H1 (cell line): Measurements from ENCODE around the gene RFFL. TPM values are rescaled to one million over a fixed set of nuclear protein-coding genes. Genes with fewer than 3 reads are reported as not detected.
A peak's percentile ranks its signal among the peaks of the same experiment; 100 is the strongest.

Source experiments
- CTCF ChIA-PET: fragments of 300-600 bp; sonication (Branson Sonifier 250); formaldehyde crosslinking; loops from one replicate; lab custom pipeline; 2021; ENCODE audit not compliant: partially characterized antibody; lab: Charles Lee
- POLR2A ChIA-PET: fragments of 300-600 bp; sonication (Branson Sonifier 250); formaldehyde crosslinking; loops from one replicate; lab custom pipeline; 2021; ENCODE audit warnings: inconsistent platforms; ENCODE audit not compliant: partially characterized antibody; lab: Charles Lee
- DNase-seq, 2 experiments: peaks; one replicate each; pipeline versions ENCODE4 v3.0.0 to v3.0.0-alpha.2; 2010 to 2022; ENCODE audit warnings: low spot score in 2 of 2, low read depth in 1 of 2, mixed read lengths in 1 of 2
- FAIRE-seq: peaks from 2 replicates; lab custom pipeline; 2011; peaks lifted over from hg19 to GRCh38; lab: Jason Lieb, UNC
- H2AFZ ChIP-seq: 2 replicates; pipeline ENCODE4 v1.8.1; 2012; ENCODE audit warnings: low read length, inconsistent platforms
- H2AK5ac ChIP-seq: 2 replicates; pipeline ENCODE4 v1.6.1; 2013; ENCODE audit warnings: low read depth, low read length
- H2BK120ac ChIP-seq: replicated peaks from 2 replicates; pipeline ENCODE3; 2013; ENCODE audit warnings: low read depth, low read length, inconsistent platforms
- H2BK12ac ChIP-seq: 2 replicates; pipeline ENCODE4 v1.6.1; 2013; ENCODE audit warnings: low read depth, low read length
- H2BK15ac ChIP-seq: 2 replicates; pipeline ENCODE4 v1.6.1; 2013; ENCODE audit warnings: low read length
- H2BK20ac ChIP-seq: 2 replicates; pipeline ENCODE4 v1.6.1; 2013; ENCODE audit warnings: low read length
- H2BK5ac ChIP-seq: 2 replicates; pipeline ENCODE4 v1.6.1; 2013; ENCODE audit warnings: low read depth, low read length
- H3K14ac ChIP-seq: 2 replicates; pipeline ENCODE4 v1.6.1; 2013; ENCODE audit warnings: inconsistent platforms; ENCODE audit not compliant: insufficient read length
- H3K18ac ChIP-seq: 2 replicates; pipeline ENCODE4 v1.6.1; 2013; ENCODE audit warnings: low read length; ENCODE audit errors: extremely low read depth
- H3K23ac ChIP-seq: 2 replicates; pipeline ENCODE4 v1.6.1; 2013; ENCODE audit warnings: inconsistent platforms; ENCODE audit not compliant: insufficient read length
- H3K23me2 ChIP-seq: 2 replicates; pipeline ENCODE4 v1.6.1; 2013; ENCODE audit warnings: low read depth, low read length
- H3K27ac ChIP-seq: 2 replicates; pipeline ENCODE4 v1.6.1; 2011; ENCODE audit warnings: low read depth, low read length, inconsistent platforms
- H3K27me3 ChIP-seq, 4 experiments: replicated peaks in 1 of 4; 1 replicate in 1 of 4; 2 replicates in 3 of 4; pipeline versions ENCODE4 v1.6.1 to v1.8.1; 2011 to 2013; ENCODE audit warnings: low read length in 3 of 4, mild to moderate bottlenecking in 3 of 4, inconsistent platforms in 2 of 4, mixed read lengths in 2 of 4, moderate library complexity in 1 of 4; ENCODE audit not compliant: control insufficient read depth in 3 of 4, insufficient read depth in 3 of 4; ENCODE audit errors: extremely low read depth in 1 of 4
- H3K36me3 ChIP-seq, 4 experiments: 2 replicates each; pipeline versions ENCODE4 v1.6.1 to v1.8.1; 2011 to 2013; ENCODE audit warnings: mild to moderate bottlenecking in 4 of 4, low read length in 3 of 4, moderate library complexity in 2 of 4, control low read depth in 1 of 4, inconsistent platforms in 1 of 4; ENCODE audit not compliant: insufficient read depth in 4 of 4, control insufficient read depth in 2 of 4
- H3K4ac ChIP-seq: replicated peaks from 2 replicates; pipeline ENCODE3; 2013; ENCODE audit warnings: low read length, low read depth, mixed read lengths, inconsistent platforms; ENCODE audit not compliant: insufficient read length
- H3K4me1 ChIP-seq, 4 experiments: replicated peaks in 1 of 4; 1 replicate in 1 of 4; 2 replicates in 3 of 4; pipeline versions ENCODE4 v1.6.1 to v1.8.1; 2011 to 2013; ENCODE audit warnings: low read length in 3 of 4, inconsistent platforms in 2 of 4, mixed read lengths in 1 of 4; ENCODE audit not compliant: insufficient read depth in 4 of 4, control insufficient read depth in 3 of 4
- H3K4me2 ChIP-seq, 2 experiments: 2 replicates each; pipeline versions ENCODE4 v1.6.1 to v1.8.1; 2011 to 2013; ENCODE audit warnings: low read depth in 2 of 2, low read length in 2 of 2, control low read depth in 1 of 2, inconsistent platforms in 1 of 2, mild to moderate bottlenecking in 1 of 2; ENCODE audit not compliant: insufficient read depth in 1 of 2
- H3K4me3 ChIP-seq, 4 experiments: fragments of 200-600, 300-600 bp in 1 of 4; sonication (generic), shearing (Covaris generic), sonication (Bioruptor Twin) in 1 of 4; 2 replicates each; pipeline versions ENCODE4 v1.5.1 to v1.8.1; 2011 to 2016; ENCODE audit warnings: low read length in 4 of 4, low read depth in 3 of 4, control low read depth in 2 of 4, inconsistent platforms in 2 of 4, mild to moderate bottlenecking in 2 of 4, mixed read lengths in 1 of 4, moderate library complexity in 1 of 4; ENCODE audit not compliant: insufficient read depth in 2 of 4; ENCODE audit errors: extremely low read depth in 1 of 4
- H3K56ac ChIP-seq: replicated peaks from 2 replicates; pipeline ENCODE3; 2013; ENCODE audit warnings: low read depth, mild to moderate bottlenecking, mixed read lengths, low read length, inconsistent platforms; ENCODE audit not compliant: insufficient read length
- H3K79me1 ChIP-seq: 2 replicates; pipeline ENCODE4 v1.6.1; 2013; ENCODE audit warnings: low read depth, low read length, control low read depth
- H3K79me2 ChIP-seq, 2 experiments: 2 replicates each; pipeline versions ENCODE4 v1.6.1 to v1.8.1; 2012 to 2013; ENCODE audit warnings: low read length in 2 of 2, mild to moderate bottlenecking in 2 of 2, inconsistent platforms in 1 of 2; ENCODE audit not compliant: insufficient read depth in 2 of 2, control insufficient read depth in 1 of 2
- H3K9ac ChIP-seq, 4 experiments: replicated peaks in 1 of 4; 1 replicate in 1 of 4; 2 replicates in 3 of 4; pipeline versions ENCODE4 v1.6.1 to v1.8.1; 2011 to 2013; ENCODE audit warnings: low read depth in 3 of 4, low read length in 3 of 4, control low read depth in 2 of 4, mild to moderate bottlenecking in 2 of 4, moderate library complexity in 2 of 4, inconsistent platforms in 1 of 4; ENCODE audit errors: extremely low read depth in 1 of 4
- H3K9me3 ChIP-seq, 2 experiments: 2 replicates each; pipeline versions ENCODE4 v1.6.1 to v1.8.1; 2012 to 2013; ENCODE audit warnings: mild to moderate bottlenecking in 2 of 2, moderate library complexity in 2 of 2, control low read depth in 1 of 2, inconsistent platforms in 1 of 2, low read depth in 1 of 2, low read length in 1 of 2, mixed read lengths in 1 of 2; ENCODE audit not compliant: insufficient read depth in 2 of 2
- H4K20me1 ChIP-seq, 2 experiments: replicated peaks in 1 of 2; 2 replicates each; pipeline versions ENCODE3 to v1.8.1; 2011 to 2013; ENCODE audit warnings: inconsistent platforms in 2 of 2, low read length in 2 of 2, mild to moderate bottlenecking in 1 of 2; ENCODE audit not compliant: insufficient read depth in 2 of 2, control insufficient read depth in 1 of 2
- H4K5ac ChIP-seq: 2 replicates; pipeline ENCODE4 v1.6.1; 2013; ENCODE audit warnings: low read length, low read depth, mixed read lengths, inconsistent platforms; ENCODE audit not compliant: insufficient read length
- H4K8ac ChIP-seq: 2 replicates; pipeline ENCODE4 v1.8.0; 2013; ENCODE audit warnings: mild to moderate bottlenecking, moderate library complexity, low read length, inconsistent platforms; ENCODE audit not compliant: insufficient read depth; ENCODE audit errors: extremely low read depth
- H4K91ac ChIP-seq: replicated peaks from 2 replicates; pipeline ENCODE3; 2013; ENCODE audit warnings: low read length, mixed read lengths, inconsistent platforms; ENCODE audit not compliant: insufficient read length
- NANOG ChIP-seq: IDR thresholded peaks from 2 replicates; pipeline ENCODE4 v1.6.1; 2011; ENCODE audit warnings: low read length, low read depth, mild to moderate bottlenecking, inconsistent platforms; ENCODE audit not compliant: insufficient read depth, poor library complexity, severe bottlenecking
- RAD21 ChIP-seq, 2 experiments: IDR thresholded peaks in 1 of 2; conservative IDR thresholded peaks in 1 of 2; 2 replicates each; pipeline ENCODE4 v1.6.1; 2011; ENCODE audit warnings: low read depth in 2 of 2, low read length in 2 of 2, improper control_type of control experiment in 1 of 2, inconsistent platforms in 1 of 2, mild to moderate bottlenecking in 1 of 2, moderate library complexity in 1 of 2
- SIRT6 ChIP-seq: IDR thresholded peaks from one replicate; pipeline ENCODE4 v1.7.1; 2012; ENCODE audit warnings: low read length, inconsistent platforms
- WGBS, 2 experiments: shearing (Covaris generic) in 1 of 2; methylation state at CpG; one replicate each; pipeline versions ENCODE4 v1.1.6 to v1.1.7; 2013 to 2015; ENCODE audit warnings: low lambda C conversion rate in 2 of 2, mixed read lengths in 2 of 2, inconsistent platforms in 1 of 2, low coverage in 1 of 2, missing lambda C conversion rate in 1 of 2; ENCODE audit not compliant: insufficient replicate concordance in 2 of 2, insufficient coverage in 1 of 2, insufficient read length in 1 of 2; ENCODE audit errors: extremely low coverage in 1 of 2, missing lambda C conversion rate in 1 of 2; 5-methylcytosine and 5-hydroxymethylcytosine counted together
- long read RNA-seq, 2 experiments: library from RNA in 1 of 2; library from capped mRNA in 1 of 2; stranded (forward); transcript quantifications; one replicate each; pipeline ENCODE4 v2.0.0, GENCODE V29; 2021; ENCODE audit warnings: inconsistent platforms in 1 of 2
- polyA minus RNA-seq, 3 experiments: library from RNA; depleted of rRNA, polyadenylated mRNA; stranded (reverse); fragments of >200 nt; gene quantifications; 1 replicate in 2 of 3; 2 replicates in 1 of 3; pipeline ENCODE4 v1.2.3, GENCODE V29; 2011
- polyA plus RNA-seq, 7 experiments: library from polyadenylated mRNA; depleted of rRNA in 3 of 7; stranded (reverse) in 5 of 7; unstranded in 2 of 7; fragments of >200 nt in 5 of 7; fragments of 200-250 nt in 2 of 7; gene quantifications; 1 replicate in 5 of 7; 2 replicates in 1 of 7; 4 replicates in 1 of 7; pipeline versions ENCODE4 v1.2.1 to v1.2.3, GENCODE V29; 2011 to 2013; ENCODE audit warnings: missing spikeins in 2 of 7, mixed read lengths in 2 of 7
- total RNA-seq: library from RNA; stranded (reverse); fragmentation: NEBNext Ultra II Directional; extraction: Animal tissue kit (Norgen Biotek cat#: 25700); gene quantifications from 2 replicates; pipeline ENCODE4 v1.2.1, GENCODE V29; 2021

The RFFL gene
- total RNA-seq, result 20.0 and 24.5 TPM in 2 replicates
- 14.0 and 14.2 TPM in 2 replicates for polyA plus RNA-seq (2011; rRNA removed)
- polyA plus RNA-seq (2011; cell fraction: cytosol; rRNA removed), result 15.8 TPM
- polyA plus RNA-seq (2011; cell fraction: nucleus; rRNA removed), result 12.2 TPM
- polyA plus RNA-seq (2012, experiment 1 of 2), result 11.0 to 22.6 TPM (median 16.2 TPM) in 4 replicates
- polyA plus RNA-seq (2012, experiment 2 of 2), result 5.9 TPM
- polyA plus RNA-seq (2013, experiment 1 of 2), result 9.1 TPM
- 10.2 TPM for polyA plus RNA-seq (2013, experiment 2 of 2)
- polyA minus RNA-seq (2011; rRNA and poly(A)+ RNA removed), result 55.6 and 57.5 TPM in 2 replicates
- polyA minus RNA-seq (2011; cell fraction: cytosol; rRNA and poly(A)+ RNA removed), result 25.6 TPM
- polyA minus RNA-seq (2011; cell fraction: nucleus; rRNA and poly(A)+ RNA removed), result 11.8 TPM
- long read RNA-seq, experiment 1, full-length matches to known transcripts, result 1 of 16 reads
- long read RNA-seq, experiment 1, partial matches to known transcripts, result 3 of 16 reads
- long read RNA-seq, experiment 1, other reads (novel, unspliced or antisense), result 12 of 16 reads
- long read RNA-seq, experiment 2, full-length matches to known transcripts, result 1 of 2 reads
- long read RNA-seq, experiment 2, partial matches to known transcripts, result 0 of 2 reads
- long read RNA-seq, experiment 2, other reads (novel, unspliced or antisense), result 1 of 2 reads

- Histone ChIP-seq H3K4me1 (peaks cover 0 to 11% (median 5%) of the 10 kb centered on the region in 4 experiments; a peak in 5 of 7 replicates), H2BK12ac (peak within 1 kb of the TSS; percentile 71), H4K8ac (no peak within 1 kb of the TSS; the same call in 1 of the 2 replicates), H4K91ac (no peak within 1 kb of the TSS), H3K27ac (peak within 1 kb of the TSS; percentile 64), H2AK5ac (no peak within 1 kb of the TSS), H3K79me2 (no peaks in the 10 kb centered on the region), H2BK5ac (peak within 1 kb of the TSS; percentile 79; the same call in 1 of the 2 replicates), H3K18ac (no peak within 1 kb of the TSS; the same call in 1 of the 2 replicates), H3K56ac (no peak within 1 kb of the TSS), H2BK15ac (0 out of 2 replicates have a peak within 1 kb of the TSS, but pooled peaks have one; percentile 54), H2BK120ac (no peak within 1 kb of the TSS), H3K4me2 (peak within 1 kb of the TSS; percentile 50 to 54), H3K36me3 (no peaks in the 10 kb centered on the region), H4K20me1 (no peaks in the 10 kb centered on the region), H3K4ac (no peak within 1 kb of the TSS), H3K23ac (no peak within 1 kb of the TSS), H2BK20ac (no peak within 1 kb of the TSS), H2AFZ (no peak within 1 kb of the TSS), H3K14ac (no peak within 1 kb of the TSS), H3K79me1 (no peaks in the 10 kb centered on the region; the same call in 1 of the 2 replicates), H3K27me3 (no peaks in the 10 kb centered on the region), H3K9me3 (no peaks in the 10 kb centered on the region), H3K23me2 (no peaks in the 10 kb centered on the region), H4K5ac (no peak within 1 kb of the TSS), H3K4me3 (peak within 1 kb of the TSS in 3 of 4 experiments; percentile 4 to 41 (median 11); a peak in 4 of 8 replicates), H3K9ac (no peak within 1 kb of the TSS; a peak in 2 of 7 replicates)
- CTCF ChIA-PET, result interaction anchor here (0.6 to 4.5 kb wide), 7 partner anchors 9 to 571 kb away, joined by 3 to 17 read pairs (median 3); no protein-coding TSS in a partner anchor
- POLR2A ChIA-PET, result interaction anchor here (0.6 to 2.1 kb wide), 12 partner anchors 9 to 82 kb away, joined by 3 to 9 read pairs (median 5); no protein-coding TSS in a partner anchor
- DNase-seq (peak; percentile 75 to 78), FAIRE-seq (peak; percentile 65)
- 4% methylated on average over 6 of the region's 6 CpGs; no CpG with 5 or more reads in 1 of the 2 experiments for WGBS, 2 experiments
- TF ChIP-seq SIRT6, result no peak
- peak; percentile 77 for TF ChIP-seq NANOG
- peak in 1 of 2 experiments; percentile 17; a peak in 1 of 4 replicates for TF ChIP-seq RAD21 (IDR thresholded peaks at IDR 0.05 in 1 of 2, conservative IDR thresholded peaks at IDR 0.05 in 1 of 2; ENCODE audit: low read depth in 2 of 2, low read length in 2 of 2)
Observed at GRCh38 chr17:35063514-35064223, at the start of gene RFFL. TSS of gene RFFL (minus strand) at chr17:35063707. CDS start at chr17:35026553, 37,154 bp downstream.
